DMS153 treated with DMSO at 0.1 percent for 48 hours (cell line): Measurements from ENCODE around the gene AKAP7.
"Not testable (repeated sequence)": the region's sequence is repeated elsewhere in the genome, so short reads cannot be mapped to it uniquely, and the experiment has no call there.

Experiments
- DNase-seq: peaks from one replicate; lab custom pipeline; 2025; ENCODE audit not compliant: unreplicated experiment; lab: John Stamatoyannopoulos, UW

Gene AKAP7

GRCh38 chr6:131288214-131288613, 152.9 kb downstream of the AKAP7 start:
- DNase-seq = no peak

- no peak for DNase-seq
These were observed 155.7 kb downstream of the AKAP7 start for GRCh38 chr6:131290955-131291354.

GRCh38 chr6:131292145-131292938, 157.1 kb downstream of the AKAP7 start:
- DNase-seq = no peak

- DNase-seq = no peak
These were observed 158.2 kb downstream of the AKAP7 start for GRCh38 chr6:131293472-131293911.

- DNase-seq = no peak
These were observed 159.8 kb downstream of the AKAP7 start for GRCh38 chr6:131295081-131295480.

GRCh38 chr6:131300826-131301225, 165.6 kb downstream of the AKAP7 start:
- DNase-seq = not testable (repeated sequence)

- no peak for DNase-seq
These were observed 168.2 kb downstream of the AKAP7 start for GRCh38 chr6:131303338-131303930.

- DNase-seq = no peak
These were observed 170.0 kb downstream of the AKAP7 start for GRCh38 chr6:131305037-131305850.

- no peak for DNase-seq
These were observed 174.2 kb downstream of the AKAP7 start for GRCh38 chr6:131309437-131309836.

- no peak for DNase-seq
These were observed 179.6 kb downstream of the AKAP7 start for GRCh38 chr6:131314838-131315237.

GRCh38 chr6:131316654-131317053, 181.4 kb downstream of the AKAP7 start:
- DNase-seq = no peak

GRCh38 chr6:131317516-131317915, 182.2 kb downstream of the AKAP7 start:
- DNase-seq = no peak

GRCh38 chr6:131321589-131321988, 186.3 kb downstream of the AKAP7 start:
- DNase-seq = no peak

GRCh38 chr6:131322125-131322524, 186.9 kb downstream of the AKAP7 start:
- DNase-seq = no peak

- not testable (repeated sequence) for DNase-seq
These were observed 190.4 kb downstream of the AKAP7 start for GRCh38 chr6:131325669-131326068.

- DNase-seq = not testable (repeated sequence)
These were observed 193.5 kb downstream of the AKAP7 start for GRCh38 chr6:131328727-131329126.

GRCh38 chr6:131331151-131331550, 195.9 kb downstream of the AKAP7 start:
- DNase-seq = no peak

- no peak for DNase-seq
These were observed 196.9 kb downstream of the AKAP7 start for GRCh38 chr6:131331873-131332781.
